IPS DF 19.7 (cell line): ENCODE measurements around the gene KCNH6.

Experiments
- DNase-seq: peaks from one replicate; pipeline ENCODE4 v3.0.0-alpha.2; 2013; ENCODE audit warnings: low read depth, low spot score

KCNH6 gene

DNA sequence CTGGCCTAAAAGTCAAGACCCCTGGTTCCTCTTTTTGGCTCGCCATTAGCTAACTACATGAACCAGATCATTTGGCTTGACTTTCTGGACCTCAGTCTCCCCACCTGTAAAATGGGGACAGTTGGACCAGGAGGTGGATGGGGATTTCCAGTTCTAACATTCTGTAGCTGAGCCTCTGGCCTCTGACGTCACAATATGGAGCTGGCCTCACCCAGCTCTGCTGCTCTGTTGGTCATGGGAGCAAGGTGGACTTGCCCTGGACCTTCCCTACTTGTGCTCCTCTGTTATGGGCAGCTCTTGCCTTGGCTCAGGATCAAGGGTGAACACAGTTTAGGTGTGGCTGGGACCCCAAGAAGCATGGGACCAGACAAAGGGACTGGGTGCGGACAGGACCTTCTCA is 16.5 kb upstream of the KCNH6 start:
- no peak for DNase-seq

DNA sequence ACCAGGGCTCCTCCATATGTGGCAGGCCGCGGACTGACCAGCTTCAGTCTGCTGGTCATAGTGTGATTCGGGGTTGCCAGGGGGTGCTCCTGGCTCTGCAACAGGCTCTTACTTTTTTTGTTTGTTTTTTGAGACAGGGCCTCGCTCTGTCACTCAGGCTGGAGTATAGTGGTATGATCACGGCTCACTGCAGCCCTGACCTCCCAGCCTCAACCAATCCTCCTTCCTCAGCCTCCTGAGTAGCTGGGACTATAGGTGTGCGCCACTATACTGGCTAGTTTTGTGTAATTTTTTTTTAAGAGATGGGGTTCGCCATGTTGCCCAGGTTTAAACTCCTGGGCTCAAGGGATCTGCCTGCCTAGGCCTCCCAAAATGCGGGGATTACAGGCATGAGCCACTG is 11.8 kb upstream of the KCNH6 start:
- no peak for DNase-seq

- no peak for DNase-seq
Measured at GRCh38 chr17:63512388-63512787, 10.8 kb upstream of the KCNH6 start.

GRCh38 chr17:63512896-63513644 is 10.1 kb upstream of the KCNH6 start:
- DNase-seq = no peak

GRCh38 chr17:63514477-63514876 is 8.7 kb upstream of the KCNH6 start:
- no peak for DNase-seq

DNA sequence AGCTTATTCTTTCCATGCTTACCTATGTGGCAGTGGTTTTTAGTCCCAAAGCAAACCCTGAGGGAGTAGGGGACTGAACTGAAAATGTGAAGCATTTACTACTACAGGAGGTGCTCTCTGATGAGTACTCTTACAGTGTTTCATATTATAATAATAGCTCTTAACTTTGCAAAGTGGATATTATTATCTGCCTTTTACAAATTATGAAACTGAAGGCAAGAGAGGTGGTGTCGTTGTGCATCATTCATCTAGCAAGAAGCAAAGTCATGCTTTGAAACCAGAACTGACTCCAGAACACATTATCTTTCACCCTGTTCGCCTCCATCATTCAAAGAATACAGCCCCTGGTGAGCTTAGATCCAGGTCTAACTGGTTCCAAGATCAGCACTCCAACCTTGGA is 8.2 kb upstream of the KCNH6 start:
- no peak for DNase-seq

DNA sequence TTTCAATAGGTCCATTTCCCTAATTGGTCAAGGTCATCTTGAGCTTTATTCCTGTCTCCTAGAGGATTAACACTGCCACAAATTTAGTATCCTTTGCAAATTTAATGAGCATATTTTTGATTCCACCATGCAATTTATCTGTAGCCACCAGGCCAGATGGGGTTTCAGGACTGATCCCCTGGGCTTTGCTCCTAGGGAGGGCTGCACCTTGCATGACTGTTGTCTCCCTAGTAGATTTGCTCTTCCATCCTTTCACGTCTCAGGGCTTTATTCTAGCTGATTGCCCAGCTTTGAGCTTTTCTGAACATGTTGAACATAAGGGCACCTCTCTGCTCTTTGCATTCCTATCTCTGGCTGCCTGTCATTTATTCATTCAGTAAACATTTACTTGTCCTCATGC is 7.7 kb upstream of the KCNH6 start:
- DNase-seq = no peak

DNA sequence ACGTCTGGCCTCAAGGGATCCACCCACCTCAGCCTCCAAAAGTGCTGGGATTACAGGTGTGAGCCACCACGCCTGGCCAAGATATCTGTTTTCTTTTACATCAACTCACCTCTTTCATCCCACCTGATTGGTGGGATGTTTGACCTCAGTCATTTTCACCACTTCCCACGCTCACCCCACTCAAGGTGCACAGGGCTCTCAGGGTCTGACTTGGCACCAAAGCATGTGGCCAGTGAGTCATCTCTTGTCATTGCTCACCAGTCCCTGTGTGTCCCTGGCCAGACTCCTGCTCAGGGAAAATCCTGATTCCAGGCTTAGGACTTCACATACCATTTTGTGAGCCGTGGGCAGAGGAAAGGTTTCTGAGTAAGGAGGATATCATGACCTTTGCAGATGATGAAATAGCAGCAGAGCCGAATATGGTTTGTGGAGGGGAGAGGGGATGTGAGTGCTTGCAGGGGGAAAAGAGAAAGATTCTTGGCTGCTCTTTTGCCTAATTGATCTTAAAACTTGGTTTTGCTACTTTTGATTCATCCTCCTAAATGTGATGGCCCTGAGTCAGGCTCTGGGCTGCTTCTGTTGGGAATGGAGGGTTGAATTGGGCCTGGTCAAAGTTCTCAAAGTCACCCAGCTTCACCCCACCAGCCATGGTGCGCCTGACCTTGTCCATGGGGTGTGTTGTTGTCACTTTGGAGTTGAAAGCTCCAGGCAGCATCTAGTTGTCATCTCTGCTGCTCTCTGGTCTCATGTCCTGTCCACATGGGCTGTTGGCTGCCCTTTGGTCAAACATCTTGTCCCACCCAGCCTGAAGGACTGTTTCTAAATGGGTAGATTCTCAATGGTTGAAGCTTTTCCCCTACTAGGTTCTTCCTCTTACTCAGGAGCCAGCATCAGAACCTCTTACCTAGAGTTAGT is 6.0 kb upstream of the KCNH6 start:
- DNase-seq = no peak

- no peak for DNase-seq
Measured at GRCh38 chr17:63517825-63518534, 5.2 kb upstream of the KCNH6 start.

- no peak for DNase-seq
Measured at GRCh38 chr17:63519116-63519881, 3.9 kb upstream of the KCNH6 start.

DNA sequence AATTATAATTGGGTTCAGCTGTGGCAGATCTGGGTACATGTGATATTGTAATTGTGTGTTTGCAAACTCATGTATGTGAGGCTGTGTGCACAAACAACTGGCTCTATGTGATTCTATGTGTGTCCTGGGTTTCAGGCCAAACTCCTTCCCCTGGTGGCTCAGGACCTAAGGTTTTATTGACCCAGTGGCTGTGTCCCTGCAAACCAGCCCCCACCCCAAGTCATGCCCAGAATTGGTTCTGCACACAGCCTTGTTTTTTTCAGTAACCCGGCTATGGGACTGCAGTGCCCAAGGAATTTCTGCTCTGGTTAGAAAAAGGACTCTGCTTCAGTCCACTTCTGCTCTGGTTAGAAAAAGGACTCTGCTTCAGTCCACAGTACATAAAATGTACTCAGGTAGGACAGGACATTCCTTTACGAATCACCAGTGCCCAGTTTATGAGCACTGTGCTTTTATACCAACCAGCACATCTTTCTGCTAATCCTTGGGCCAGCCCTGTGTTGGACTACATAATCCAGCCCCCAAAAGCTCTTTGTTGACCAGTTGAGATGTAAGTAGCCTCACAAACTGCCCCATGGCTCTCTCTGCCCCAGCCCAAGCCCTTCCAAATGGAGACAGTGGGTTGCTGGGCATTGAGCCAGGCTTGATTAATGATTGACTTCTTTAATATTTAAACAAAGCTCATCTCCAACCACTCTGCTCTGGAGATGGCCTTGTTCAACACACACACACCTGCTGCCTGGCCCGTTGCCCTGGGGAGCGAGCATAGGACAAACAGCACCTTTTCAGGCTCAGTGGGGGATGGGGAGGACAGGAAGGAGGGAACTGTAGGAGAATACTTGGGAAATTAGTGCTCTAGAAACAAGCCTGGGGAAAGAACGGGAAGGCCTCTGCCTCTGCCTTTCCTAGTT is 2.9 kb upstream of the KCNH6 start:
- no peak for DNase-seq

DNA sequence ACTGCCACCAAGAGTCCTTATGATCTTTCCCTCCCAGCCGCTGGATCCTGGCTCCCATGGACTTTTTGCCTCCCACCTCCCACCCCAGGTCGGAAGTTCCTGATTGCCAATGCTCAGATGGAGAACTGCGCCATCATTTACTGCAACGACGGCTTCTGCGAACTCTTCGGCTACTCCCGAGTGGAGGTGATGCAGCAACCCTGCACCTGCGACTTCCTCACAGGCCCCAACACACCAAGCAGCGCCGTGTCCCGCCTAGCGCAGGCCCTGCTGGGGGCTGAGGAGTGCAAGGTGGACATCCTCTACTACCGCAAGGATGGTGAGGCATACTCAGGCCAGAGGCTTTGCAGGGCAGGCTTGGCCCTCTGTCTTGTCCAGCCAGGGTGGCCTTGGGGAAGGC is 893 bp downstream of the KCNH6 start:
- no peak for DNase-seq

DNA sequence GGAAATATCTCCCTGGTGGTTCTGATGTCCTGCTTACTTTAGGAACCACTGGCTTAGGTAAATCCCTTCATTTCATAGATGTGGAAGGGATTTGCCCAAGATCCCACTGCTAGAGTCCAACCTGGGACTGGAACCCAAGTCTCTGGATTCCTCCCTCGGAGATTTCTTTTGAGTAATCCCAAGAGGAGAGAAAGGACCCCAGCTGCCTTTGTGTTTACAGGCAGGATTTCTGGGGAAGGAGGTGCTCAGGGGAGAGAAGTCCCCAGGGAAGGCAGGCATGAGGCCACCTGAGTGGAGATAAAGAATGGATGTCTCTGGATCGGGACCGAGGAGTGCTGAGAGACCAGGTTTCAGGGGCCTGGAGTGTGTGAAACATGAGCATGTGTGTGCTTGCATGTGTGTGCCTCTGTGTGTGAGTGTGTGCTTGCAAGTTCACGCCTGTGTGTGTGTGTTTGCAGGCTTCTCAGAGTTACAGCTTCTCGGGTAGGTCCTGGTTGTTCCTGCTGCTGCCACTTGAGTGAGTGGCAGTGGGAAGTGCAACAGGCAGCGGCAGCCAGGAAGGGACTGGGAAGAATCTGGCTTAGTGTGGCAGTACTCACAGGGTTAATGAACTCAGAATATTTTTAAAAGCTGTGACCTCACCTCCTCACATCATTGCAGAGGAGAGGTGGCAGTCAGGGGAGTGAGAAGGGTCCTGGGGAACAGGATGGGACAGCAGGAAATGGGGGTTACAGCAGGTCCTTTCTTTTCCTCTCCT is 2.2 kb downstream of the KCNH6 start:
- no peak for DNase-seq

DNA sequence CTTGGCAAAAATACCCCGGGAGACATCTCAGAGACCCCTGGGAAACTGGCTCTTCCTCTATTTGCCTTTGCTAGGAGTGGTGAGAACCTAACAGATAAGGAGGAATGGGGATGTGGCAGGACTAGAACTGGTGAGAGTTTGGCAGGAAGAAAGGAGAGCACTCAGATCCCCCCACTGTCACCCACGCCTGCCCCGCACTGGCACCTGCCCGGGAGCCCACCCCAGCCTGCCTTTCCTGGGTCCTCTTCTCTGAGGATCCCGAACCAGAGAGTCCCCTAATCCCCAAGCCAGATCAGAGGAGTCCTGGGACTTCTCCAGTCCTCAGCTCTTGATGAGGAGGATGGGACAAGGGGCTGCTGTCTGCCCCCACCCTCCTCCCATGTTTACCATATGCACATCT is 3.7 kb downstream of the KCNH6 start:
- no peak for DNase-seq

DNA sequence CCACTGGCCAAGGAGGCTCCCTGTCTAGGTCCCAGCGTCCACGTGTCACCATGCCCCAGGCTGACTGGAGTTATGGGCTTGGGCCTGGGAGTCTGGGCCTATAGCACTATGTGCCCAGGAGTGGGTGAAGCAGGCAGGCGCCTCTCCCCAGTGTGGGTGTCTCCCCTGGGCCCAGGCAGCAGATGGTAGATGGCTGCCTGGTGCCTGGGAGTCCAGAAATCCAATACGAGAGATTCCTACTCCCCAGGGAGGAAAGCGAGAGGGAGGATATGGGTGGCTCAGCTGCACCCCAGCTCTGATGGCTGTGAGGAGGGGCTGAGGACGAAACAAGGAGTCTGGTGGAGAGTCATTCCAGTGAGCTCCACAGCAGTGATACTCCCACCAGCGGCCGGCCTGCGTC is 5.0 kb downstream of the KCNH6 start:
- DNase-seq = no peak

DNA sequence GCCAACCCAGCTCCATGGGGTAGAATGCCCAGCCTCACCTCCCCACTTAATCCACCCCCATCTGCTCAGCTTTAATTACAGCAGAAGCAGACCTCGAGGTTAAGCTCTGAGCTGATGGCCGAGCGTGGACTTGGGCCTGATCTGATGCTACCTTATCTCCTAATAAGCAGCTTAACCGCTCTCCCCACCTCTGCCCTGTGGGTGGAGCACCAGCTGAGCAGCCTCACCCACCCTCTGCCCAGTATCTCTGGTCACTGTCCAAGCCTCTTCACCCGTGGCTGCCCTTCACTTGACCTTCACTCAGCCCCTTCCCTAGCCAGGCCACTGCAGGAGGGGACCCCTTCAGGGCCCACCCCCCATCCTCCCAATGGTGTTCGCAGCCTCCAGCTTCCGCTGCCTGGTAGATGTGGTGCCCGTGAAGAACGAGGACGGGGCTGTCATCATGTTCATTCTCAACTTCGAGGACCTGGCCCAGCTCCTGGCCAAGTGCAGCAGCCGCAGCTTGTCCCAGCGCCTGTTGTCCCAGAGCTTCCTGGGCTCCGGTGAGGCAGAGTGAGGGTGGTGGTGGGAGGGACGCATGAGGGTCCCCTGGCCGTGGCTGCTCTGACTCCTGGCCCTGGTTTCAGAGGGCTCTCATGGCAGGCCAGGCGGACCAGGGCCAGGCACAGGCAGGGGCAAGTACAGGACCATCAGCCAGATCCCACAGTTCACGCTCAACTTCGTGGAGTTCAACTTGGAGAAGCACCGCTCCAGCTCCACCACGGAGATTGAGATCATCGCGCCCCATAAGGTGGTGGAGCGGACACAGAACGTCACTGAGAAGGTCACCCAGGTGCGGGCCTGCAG is 6.8 kb downstream of the KCNH6 start:
- no peak for DNase-seq

DNA sequence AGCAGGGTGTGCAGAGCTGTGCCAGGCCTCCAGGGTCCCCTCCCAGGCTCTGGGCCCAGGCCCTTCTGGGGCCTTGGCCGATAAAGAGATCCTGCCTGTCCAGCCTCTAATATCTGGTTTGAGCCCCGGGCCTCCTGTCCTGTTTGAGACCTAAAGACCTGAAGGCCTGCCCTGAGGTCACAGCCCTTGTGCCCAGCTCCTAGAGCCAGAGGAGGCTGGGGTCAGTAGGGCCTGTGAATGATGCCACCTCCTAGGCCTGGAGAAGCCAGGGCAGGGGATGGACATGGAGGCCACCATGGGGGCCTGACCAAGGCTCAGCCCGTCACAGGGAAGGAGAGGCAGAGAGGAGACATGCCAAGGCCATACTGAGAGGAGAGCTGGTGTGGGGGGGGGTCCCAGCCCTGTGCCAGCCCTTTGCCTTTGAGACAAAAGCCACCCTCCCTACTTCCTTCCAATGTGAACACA is 7.4 kb downstream of the KCNH6 start:
- DNase-seq = no peak

DNA sequence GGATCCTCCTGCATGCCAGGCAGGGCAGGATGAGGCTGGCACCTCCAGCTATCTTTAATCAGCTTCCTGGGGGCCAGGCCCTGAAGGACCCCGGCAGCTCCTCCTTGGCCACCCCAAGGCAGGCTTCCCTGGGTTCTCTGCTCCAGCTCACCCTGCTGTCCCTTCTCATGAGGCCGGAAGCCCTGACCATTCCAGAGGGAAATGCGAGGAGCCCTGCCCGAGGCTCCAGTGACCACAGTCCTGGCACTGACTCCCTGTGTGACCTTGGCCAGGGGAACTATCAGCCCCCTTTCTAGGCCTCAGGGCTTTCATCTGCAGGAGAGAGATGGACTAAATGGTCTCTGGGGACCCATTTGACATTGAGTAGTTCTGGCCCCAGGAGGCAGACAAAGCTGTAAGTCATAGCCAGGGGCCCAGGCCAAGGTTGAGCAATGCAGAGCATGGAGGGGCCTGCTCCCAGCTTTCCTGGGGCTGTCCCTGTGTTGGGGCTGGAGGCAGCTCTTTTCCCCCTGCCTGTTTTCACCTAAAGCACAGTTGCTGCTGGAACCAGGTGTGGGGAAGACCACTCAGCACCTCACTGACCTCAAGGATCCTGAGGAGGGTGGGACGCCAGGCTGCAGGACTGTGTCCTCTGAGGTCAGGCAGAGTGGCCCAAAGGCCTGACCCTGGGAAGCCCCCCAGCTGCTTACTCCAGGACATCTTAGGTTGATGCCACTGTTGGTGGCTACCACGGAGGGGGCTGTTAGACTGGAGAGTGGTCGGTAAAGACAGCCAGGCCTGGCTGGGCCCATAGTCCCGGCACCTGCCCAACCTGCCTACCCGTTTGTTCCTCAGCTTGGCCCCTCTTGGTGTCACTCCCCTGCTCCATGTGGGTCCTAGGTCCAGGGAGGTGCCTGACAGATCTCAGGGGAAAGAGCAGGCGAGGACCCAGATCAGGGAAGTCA is 8.1 kb downstream of the KCNH6 start:
- no peak for DNase-seq
